NT2/D1 (cell line): ENCODE data around the gene PLXNA1.

Experiments
- YY1 ChIP-seq: IDR thresholded peaks from 2 replicates; pipeline ENCODE4 v1.6.1; 2011; ENCODE audit not compliant: insufficient read length, insufficient read depth
- ZNF274 ChIP-seq: IDR thresholded peaks from 2 replicates; pipeline ENCODE4 v1.6.1; 2011; ENCODE audit warnings: mild to moderate bottlenecking, low read depth, low read length

DNA sequence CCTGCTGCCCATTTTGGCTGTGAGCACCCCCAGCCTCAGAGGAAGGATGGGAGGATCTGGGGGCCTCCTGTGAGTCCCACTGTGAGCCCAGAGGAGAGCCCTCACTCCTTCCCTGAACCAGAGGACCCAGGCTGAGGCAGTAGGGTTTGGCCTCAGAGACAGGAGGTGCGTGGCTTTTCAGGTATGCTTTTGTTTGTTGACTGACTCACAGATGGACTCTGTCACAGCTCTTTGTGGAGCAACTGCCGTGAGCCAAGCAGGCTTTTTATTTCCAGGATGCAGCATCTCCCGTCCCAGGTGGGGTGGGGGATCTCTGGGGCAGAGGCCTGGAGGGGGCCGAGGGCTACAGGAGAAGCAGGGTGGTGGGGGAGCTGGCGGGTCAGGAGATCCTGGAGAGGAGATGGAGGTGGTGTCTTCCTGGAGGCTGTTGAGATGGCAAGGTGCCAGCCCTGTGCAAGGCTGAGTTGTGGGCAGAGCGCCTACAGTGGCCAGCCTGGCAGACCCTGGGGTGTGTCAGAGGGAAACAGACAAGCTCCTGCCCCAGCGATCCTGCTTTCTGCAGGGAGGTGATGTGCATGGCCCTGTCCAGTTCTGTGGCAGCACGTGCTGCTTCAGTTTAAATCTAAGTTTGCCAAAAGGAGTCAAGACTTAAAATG, 24.0 kb downstream of the PLXNA1 start:
- TF ChIP-seq YY1 (no peak), ZNF274 (no peak)
